Activated T-cell treated with anti-CD3 and anti-CD28 coated beads, Interleukin-2, amount 50 U/mL, for 1 hour (primary cell): ENCODE measurements around the gene ETF1.
A peak's percentile ranks its signal among the peaks of the same experiment; 100 is the strongest.

Experiments used
- DNase-seq: peaks from one replicate; pipeline ENCODE4 v3.0.0-alpha.2; 2020

The ETF1 gene

DNA sequence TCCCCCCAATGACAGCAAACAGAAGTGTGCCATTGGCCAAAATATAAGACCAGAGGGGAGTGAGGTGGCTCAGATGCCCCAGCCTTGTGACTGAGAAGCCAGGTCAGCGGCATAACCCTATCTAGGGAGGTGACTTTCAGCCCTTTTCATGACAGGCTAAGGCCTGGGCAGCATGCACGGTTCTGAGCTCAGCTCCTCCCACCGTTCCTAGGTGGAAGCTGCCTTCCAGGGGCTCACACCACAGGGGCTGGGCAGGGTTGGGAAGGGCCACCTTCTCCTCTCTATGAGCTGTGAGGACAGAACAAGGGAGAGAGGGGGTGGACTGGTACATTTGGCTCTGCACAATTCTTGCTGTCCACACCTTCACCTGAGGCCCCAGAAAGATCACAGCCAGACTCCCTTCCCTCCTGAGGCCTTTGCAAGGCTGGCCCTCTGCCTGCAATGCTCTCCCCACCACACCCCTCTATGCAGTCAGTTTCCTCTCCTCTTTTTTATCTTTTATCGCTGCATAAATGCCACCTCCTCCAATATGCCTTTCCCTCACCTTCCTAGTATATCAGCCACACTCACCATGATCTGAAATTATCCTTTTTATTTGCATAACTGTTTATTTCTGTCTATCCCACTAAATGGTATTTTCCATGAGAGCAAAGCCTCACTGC, 82.9 kb downstream of the ETF1 start:
- no peak for DNase-seq

DNA sequence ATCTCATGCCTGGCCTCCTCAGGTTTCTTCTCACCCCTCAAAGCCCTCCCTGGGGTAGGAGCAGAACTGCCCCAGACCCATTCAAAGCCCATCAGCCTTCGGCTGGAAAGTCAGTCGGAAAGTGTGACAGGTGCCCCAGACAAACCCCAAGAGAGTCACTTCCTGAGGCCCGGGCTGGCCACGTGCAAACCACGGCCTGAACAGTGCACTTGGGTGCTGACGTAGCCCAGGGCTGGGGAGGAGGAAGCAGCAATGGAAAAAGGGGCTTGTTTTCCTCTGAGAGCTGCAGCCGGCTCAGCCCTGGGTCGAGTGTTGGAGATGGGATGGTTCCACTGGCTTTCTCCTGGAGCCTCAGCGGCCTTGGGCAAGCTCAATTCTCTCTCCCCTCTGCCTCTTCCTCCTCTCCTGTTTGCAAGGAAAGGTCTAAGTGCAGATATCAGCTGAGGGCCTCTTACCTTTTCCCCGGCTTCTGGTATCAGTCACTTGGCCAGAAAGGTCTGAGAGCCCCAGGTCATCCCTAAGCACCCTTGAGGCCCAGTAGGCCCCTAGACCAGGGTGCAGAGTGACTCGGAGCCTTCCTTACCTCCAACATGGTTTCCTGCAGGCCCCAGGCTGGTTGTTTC, 83.6 kb downstream of the ETF1 start:
- peak; percentile 84 for DNase-seq

GRCh38 chr5:138458856-138459255, 84.2 kb downstream of the ETF1 start:
- DNase-seq = no peak

DNA sequence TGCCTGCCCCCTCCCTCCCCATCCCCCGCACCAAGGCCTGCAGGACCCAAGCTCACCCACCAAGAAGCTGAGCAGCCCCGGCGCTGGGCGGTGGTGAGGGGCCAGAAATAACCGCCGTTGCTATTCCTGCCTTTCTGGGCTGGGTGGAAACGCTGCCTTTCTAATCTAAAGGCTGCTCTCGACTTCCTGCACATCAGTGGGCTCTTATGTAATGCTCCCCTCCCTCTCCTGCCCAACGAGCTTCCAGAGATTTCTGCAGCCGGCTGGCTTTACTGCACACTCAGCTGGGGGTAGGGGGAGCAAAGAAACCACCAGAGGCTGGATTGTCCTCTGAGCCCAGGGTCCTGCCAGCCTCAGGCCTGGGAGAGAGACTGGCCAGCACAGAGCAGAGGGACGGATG, 84.7 kb downstream of the ETF1 start:
- no peak for DNase-seq

DNA sequence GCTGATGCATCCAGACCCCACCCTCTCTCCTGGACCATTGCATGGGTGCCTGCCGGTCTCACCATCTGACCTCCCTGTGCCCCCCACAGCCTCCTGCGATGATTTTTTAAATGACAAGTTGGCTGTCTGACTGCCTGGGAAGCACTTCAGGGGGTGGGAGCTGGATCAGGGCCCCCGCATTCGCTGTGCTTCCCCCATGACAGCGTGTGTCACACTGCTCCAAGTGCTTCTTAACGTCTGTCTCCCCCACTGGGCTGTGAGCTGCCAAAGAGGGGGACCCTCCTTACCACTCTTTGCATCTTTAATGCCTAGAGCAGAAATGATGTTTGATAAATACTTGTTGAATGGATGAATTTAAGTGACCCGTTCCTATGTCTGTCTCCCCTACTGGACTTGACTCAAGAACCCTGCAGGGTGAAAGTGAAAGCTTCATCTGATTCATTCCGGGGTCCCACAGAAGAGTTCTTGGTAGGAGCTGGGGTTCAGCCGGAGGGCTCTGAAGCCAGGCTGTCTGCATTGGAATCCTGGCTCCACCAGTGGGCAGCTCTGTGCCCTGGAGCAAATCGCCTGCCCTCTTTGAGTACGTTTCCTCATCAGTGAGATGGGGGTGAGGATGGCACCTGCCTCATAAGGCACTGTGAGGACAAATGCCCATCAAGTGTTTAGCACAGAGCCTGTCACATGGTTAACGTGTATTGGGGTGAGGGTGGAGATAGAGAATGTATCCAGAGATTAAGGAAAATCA, 85.3 kb downstream of the ETF1 start:
- no peak for DNase-seq
